ENCODE measurements around the gene PARN.

- TF ChIP-seq REST (IDR thresholded peaks at IDR 0.05; ENCODE audit: unreplicated experiment): no peak
- no peak for TF ChIP-seq EZH2 (IDR thresholded peaks at IDR 0.05; ENCODE audit: low read depth, unreplicated experiment)
These were observed 222.2 kb downstream of the PARN start for GRCh38 chr16:14407786-14408399.

Data from GM23338 (cell line).